Measurements from ENCODE around the gene TTLL5.

DNA sequence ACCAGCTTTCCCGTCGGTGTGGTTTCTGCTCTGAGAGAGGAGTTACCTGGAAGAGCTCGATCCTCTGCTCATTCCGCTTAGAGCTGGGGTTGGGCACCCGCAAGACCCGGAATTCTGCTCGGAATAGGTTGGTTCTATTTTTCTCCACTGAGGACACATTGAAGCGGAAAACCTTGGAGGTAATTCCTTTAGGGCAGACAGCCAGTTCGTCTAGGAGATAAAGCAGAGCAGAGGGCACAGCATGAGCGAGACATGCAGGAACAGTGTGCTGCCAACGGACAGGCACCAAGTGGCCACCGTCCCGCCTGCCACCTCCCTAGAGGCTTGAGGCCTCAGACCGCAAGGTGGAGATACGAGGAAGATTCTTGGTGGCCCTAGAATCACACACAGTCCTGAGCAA is 310.5 kb downstream of the TTLL5 start:
- TF ChIP-seq, protein P1, sequence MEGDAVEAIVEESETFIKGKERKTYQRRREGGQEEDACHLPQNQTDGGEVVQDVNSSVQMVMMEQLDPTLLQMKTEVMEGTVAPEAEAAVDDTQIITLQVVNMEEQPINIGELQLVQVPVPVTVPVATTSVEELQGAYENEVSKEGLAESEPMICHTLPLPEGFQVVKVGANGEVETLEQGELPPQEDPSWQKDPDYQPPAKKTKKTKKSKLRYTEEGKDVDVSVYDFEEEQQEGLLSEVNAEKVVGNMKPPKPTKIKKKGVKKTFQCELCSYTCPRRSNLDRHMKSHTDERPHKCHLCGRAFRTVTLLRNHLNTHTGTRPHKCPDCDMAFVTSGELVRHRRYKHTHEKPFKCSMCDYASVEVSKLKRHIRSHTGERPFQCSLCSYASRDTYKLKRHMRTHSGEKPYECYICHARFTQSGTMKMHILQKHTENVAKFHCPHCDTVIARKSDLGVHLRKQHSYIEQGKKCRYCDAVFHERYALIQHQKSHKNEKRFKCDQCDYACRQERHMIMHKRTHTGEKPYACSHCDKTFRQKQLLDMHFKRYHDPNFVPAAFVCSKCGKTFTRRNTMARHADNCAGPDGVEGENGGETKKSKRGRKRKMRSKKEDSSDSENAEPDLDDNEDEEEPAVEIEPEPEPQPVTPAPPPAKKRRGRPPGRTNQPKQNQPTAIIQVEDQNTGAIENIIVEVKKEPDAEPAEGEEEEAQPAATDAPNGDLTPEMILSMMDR (conservative IDR thresholded peaks at IDR 0.05; ENCODE audit: low read depth, low read length): no peak
- TF ChIP-seq EZH2 (IDR thresholded peaks at IDR 0.05; ENCODE audit: low read length, unreplicated experiment) (no peak), EZH2phosphoT487 (IDR thresholded peaks at IDR 0.05; ENCODE audit: borderline replicate concordance, low read length) (no peak)

Measured in PC-3 (cell line).